Trophoblast cell (in vitro differentiated cells and primary cell): ENCODE results near the gene FEM1B.

Source experiments
- DNase-seq, 2 donors: peaks; one replicate each; pipeline ENCODE4 v3.0.0-alpha.2; 2016
- H2AFZ ChIP-seq: 2 replicates; pipeline ENCODE4 v1.6.1; 2013; ENCODE audit warnings: low read length, moderate library complexity, mild to moderate bottlenecking; ENCODE audit not compliant: insufficient read depth, poor library complexity
- H2AK5ac ChIP-seq: 2 replicates; pipeline ENCODE4 v1.6.1; 2013; ENCODE audit warnings: mild to moderate bottlenecking, low read length
- H2BK120ac ChIP-seq: 2 replicates; pipeline ENCODE4 v1.6.1; 2013; ENCODE audit warnings: low read length, mild to moderate bottlenecking, moderate library complexity; ENCODE audit not compliant: insufficient read depth, poor library complexity
- H2BK12ac ChIP-seq: 2 replicates; pipeline ENCODE4 v1.6.1; 2013; ENCODE audit warnings: mild to moderate bottlenecking, low read length, moderate library complexity
- H2BK5ac ChIP-seq: 2 replicates; pipeline ENCODE4 v1.6.1; 2013; ENCODE audit warnings: low read length, low read depth, moderate library complexity, mild to moderate bottlenecking; ENCODE audit not compliant: poor library complexity
- H3K14ac ChIP-seq: 2 replicates; pipeline ENCODE4 v1.6.1; 2013; ENCODE audit warnings: mild to moderate bottlenecking, low read length
- H3K18ac ChIP-seq: 2 replicates; pipeline ENCODE4 v1.6.1; 2013; ENCODE audit warnings: mild to moderate bottlenecking, low read length
- H3K23ac ChIP-seq: 2 replicates; pipeline ENCODE4 v1.6.1; 2013; ENCODE audit warnings: low read length
- H3K27ac ChIP-seq: 2 replicates; pipeline ENCODE4 v1.5.1; 2013; ENCODE audit warnings: low read depth, mild to moderate bottlenecking, inconsistent platforms, low read length, moderate library complexity
- H3K27me3 ChIP-seq: 2 replicates; pipeline ENCODE4 v1.6.1; 2013; ENCODE audit warnings: inconsistent platforms, mild to moderate bottlenecking, low read length, moderate library complexity; ENCODE audit not compliant: insufficient read depth
- H3K36me3 ChIP-seq, 2 experiments: 1 replicate in 1 of 2; 2 replicates in 1 of 2; pipeline ENCODE4 v1.6.1; 2013; ENCODE audit warnings: low read length in 2 of 2, mild to moderate bottlenecking in 2 of 2, moderate library complexity in 1 of 2; ENCODE audit not compliant: insufficient read depth in 2 of 2, control insufficient read depth in 1 of 2
- H3K4ac ChIP-seq: 2 replicates; pipeline ENCODE4 v1.6.1; 2013; ENCODE audit warnings: low read depth, mild to moderate bottlenecking, low read length, moderate library complexity
- H3K4me1 ChIP-seq, 2 experiments: 1 replicate in 1 of 2; 2 replicates in 1 of 2; pipeline ENCODE4 v1.6.1; 2013; ENCODE audit warnings: low read length in 2 of 2, mild to moderate bottlenecking in 2 of 2, moderate library complexity in 1 of 2; ENCODE audit not compliant: insufficient read depth in 2 of 2, control insufficient read depth in 1 of 2
- H3K4me2 ChIP-seq: 2 replicates; pipeline ENCODE4 v1.6.1; 2013; ENCODE audit warnings: inconsistent platforms, mild to moderate bottlenecking, low read length, moderate library complexity
- H3K4me3 ChIP-seq: 2 replicates; pipeline ENCODE4 v1.5.1; 2013; ENCODE audit warnings: mild to moderate bottlenecking, low read depth, low read length, inconsistent platforms
- H3K79me1 ChIP-seq: one replicate; pipeline ENCODE4 v1.6.1; 2013; ENCODE audit warnings: low read length
- H3K79me2 ChIP-seq: 2 replicates; pipeline ENCODE4 v1.6.1; 2013; ENCODE audit warnings: low read length, mild to moderate bottlenecking; ENCODE audit not compliant: control insufficient read depth, insufficient read depth, poor library complexity
- H3K9ac ChIP-seq: 2 replicates; pipeline ENCODE4 v1.6.1; 2013; ENCODE audit warnings: mild to moderate bottlenecking, low read length
- H3K9me3 ChIP-seq: 2 replicates; pipeline ENCODE4 v1.6.1; 2013; ENCODE audit warnings: low read depth, mild to moderate bottlenecking, control low read depth, inconsistent platforms, low read length; ENCODE audit not compliant: insufficient read depth
- H4K12ac ChIP-seq: 2 replicates; pipeline ENCODE4 v1.6.1; 2013; ENCODE audit warnings: low read depth, mild to moderate bottlenecking, low read length, moderate library complexity
- H4K8ac ChIP-seq: 2 replicates; pipeline ENCODE4 v1.6.1; 2013; ENCODE audit warnings: low read depth, mild to moderate bottlenecking, low read length, moderate library complexity
- H4K91ac ChIP-seq: one replicate; pipeline ENCODE4 v1.6.1; 2013; ENCODE audit warnings: low read depth, mild to moderate bottlenecking, low read length, moderate library complexity
- WGBS: extraction: QIAGEN DNeasy Blood & Tissue Kit; methylation state at CpG from one replicate; pipeline ENCODE4 v1.1.7; 2013; ENCODE audit warnings: missing lambda C conversion rate; ENCODE audit not compliant: insufficient read length, insufficient coverage; ENCODE audit errors: extremely low coverage; 5-methylcytosine and 5-hydroxymethylcytosine counted together

Gene FEM1B

GRCh38 chr15:68307131-68307928 is 29.8 kb downstream of the FEM1B start:
- no peak overlapping the region for H3K4me3 ChIP-seq
- no peak overlapping the region for H3K27ac ChIP-seq
- H3K9me3 ChIP-seq: no peaks in the 10 kb centered on the region
- H4K8ac ChIP-seq: no peak overlapping the region
- H3K4ac ChIP-seq: no peak overlapping the region
- H3K79me2 ChIP-seq: no peaks in the 10 kb centered on the region
- no peak overlapping the region for H4K91ac ChIP-seq
- no peak for DNase-seq
- H2BK5ac ChIP-seq: no peak overlapping the region
- no peak overlapping the region for H3K23ac ChIP-seq
- WGBS: no CpG with 5 or more reads among the region's 14 CpGs
- no peak overlapping the region for H3K18ac ChIP-seq
- no peak overlapping the region for H3K4me2 ChIP-seq
- no peak overlapping the region for H4K12ac ChIP-seq
- H3K14ac ChIP-seq: no peak overlapping the region
- H3K9ac ChIP-seq: no peak overlapping the region
- H3K4me1 ChIP-seq: peaks cover 12 to 13% of the 10 kb centered on the region in 2 experiments
- H3K36me3 ChIP-seq: no peaks in the 10 kb centered on the region
- no peak overlapping the region for H2BK120ac ChIP-seq
- no peaks in the 10 kb centered on the region for H3K79me1 ChIP-seq
- no peak overlapping the region for H2BK12ac ChIP-seq
- H2AK5ac ChIP-seq: no peak overlapping the region
- H3K27me3 ChIP-seq: no peaks in the 10 kb centered on the region
- H2AFZ ChIP-seq: no peak overlapping the region

GRCh38 chr15:68309024-68309423 is 31.5 kb downstream of the FEM1B start:
- H3K4me2 ChIP-seq: no peak overlapping the region
- H3K23ac ChIP-seq: no peak overlapping the region
- no peak overlapping the region for H3K4me3 ChIP-seq
- no CpG with 5 or more reads among the region's 3 CpGs for WGBS
- H3K79me2 ChIP-seq: no peaks in the 10 kb centered on the region
- no peaks in the 10 kb centered on the region for H3K27me3 ChIP-seq
- no peak overlapping the region for H2BK5ac ChIP-seq
- no peaks in the 10 kb centered on the region for H3K9me3 ChIP-seq
- DNase-seq: no peak
- no peaks in the 10 kb centered on the region for H3K79me1 ChIP-seq
- no peak overlapping the region for H4K91ac ChIP-seq
- H3K14ac ChIP-seq: no peak overlapping the region
- no peak overlapping the region for H3K4ac ChIP-seq
- no peaks in the 10 kb centered on the region for H3K36me3 ChIP-seq
- H3K4me1 ChIP-seq: peaks cover 16 to 19% of the 10 kb centered on the region in 2 experiments
- H3K18ac ChIP-seq: no peak overlapping the region
- H2BK12ac ChIP-seq: no peak overlapping the region
- H4K8ac ChIP-seq: no peak overlapping the region
- H2BK120ac ChIP-seq: no peak overlapping the region
- H2AK5ac ChIP-seq: no peak overlapping the region
- no peak overlapping the region for H3K9ac ChIP-seq
- H3K27ac ChIP-seq: no peak overlapping the region
- H2AFZ ChIP-seq: no peak overlapping the region
- H4K12ac ChIP-seq: no peak overlapping the region

GRCh38 chr15:68310178-68310803 is 32.7 kb downstream of the FEM1B start:
- Histone ChIP-seq H2BK5ac (no peak overlapping the region), H3K9ac (no peak overlapping the region), H3K36me3 (no peaks in the 10 kb centered on the region), H3K14ac (no peak overlapping the region), H3K4me2 (no peak overlapping the region), H4K91ac (no peak overlapping the region), H3K79me2 (no peaks in the 10 kb centered on the region), H3K79me1 (no peaks in the 10 kb centered on the region), H3K23ac (no peak overlapping the region), H3K27me3 (no peaks in the 10 kb centered on the region), H4K8ac (no peak overlapping the region), H3K4me1 (peaks cover 9 to 12% of the 10 kb centered on the region in 2 experiments), H4K12ac (no peak overlapping the region), H3K18ac (no peak overlapping the region), H2AK5ac (no peak overlapping the region), H3K4ac (no peak overlapping the region), H3K4me3 (no peak overlapping the region), H3K27ac (no peak overlapping the region), H2AFZ (no peak overlapping the region), H3K9me3 (no peaks in the 10 kb centered on the region), H2BK12ac (no peak overlapping the region), H2BK120ac (no peak overlapping the region)
- WGBS: no CpG with 5 or more reads among the region's 7 CpGs
- DNase-seq: no peak

GRCh38 chr15:68310804-68311463 is 33.4 kb downstream of the FEM1B start:
- Histone ChIP-seq H4K12ac (no peak overlapping the region), H4K8ac (no peak overlapping the region), H3K9ac (no peak overlapping the region), H3K36me3 (no peaks in the 10 kb centered on the region), H3K18ac (no peak overlapping the region), H3K27me3 (no peaks in the 10 kb centered on the region), H3K4me1 (peaks cover 9 to 12% of the 10 kb centered on the region in 2 experiments), H2BK120ac (no peak overlapping the region), H3K4me3 (no peak overlapping the region), H2BK5ac (no peak overlapping the region), H3K14ac (no peak overlapping the region), H3K23ac (no peak overlapping the region), H2AK5ac (no peak overlapping the region), H3K79me1 (no peaks in the 10 kb centered on the region), H3K27ac (no peak overlapping the region), H4K91ac (no peak overlapping the region), H3K4ac (no peak overlapping the region), H2BK12ac (no peak overlapping the region), H3K4me2 (no peak overlapping the region), H2AFZ (no peak overlapping the region), H3K9me3 (no peaks in the 10 kb centered on the region), H3K79me2 (no peaks in the 10 kb centered on the region)
- no CpG with 5 or more reads among the region's 22 CpGs for WGBS
- DNase-seq: no peak
